Right cardiac atrium (tissue), 5 donors: Measurements from ENCODE around the gene ADAMTSL1. TPM values are rescaled to one million over a fixed set of nuclear protein-coding genes. Genes with fewer than 3 reads are reported as not detected.

Experiments
- ATAC-seq, 2 donors: fragments of 200-7000 bp; cut with Tn5 transposase; one replicate each; pipeline versions ENCODE4 v1.8.0 to v1.9.1; 2020; ENCODE audit warnings: moderate library complexity in 2 of 2, mild to moderate bottlenecking in 1 of 2
- DNase-seq, 3 donors: peaks; one replicate each; pipeline ENCODE4 v3.0.0-alpha.2; 2020
- H3K27ac ChIP-seq: one replicate; pipeline ENCODE4 v1.5.1; 2013; ENCODE audit warnings: mild to moderate bottlenecking, low read length, control low read depth, moderate library complexity
- H3K27me3 ChIP-seq: one replicate; pipeline ENCODE4 v1.6.1; 2013; ENCODE audit not compliant: control insufficient read depth, insufficient read depth
- H3K4me1 ChIP-seq: one replicate; pipeline ENCODE4 v1.6.1; 2013; ENCODE audit warnings: low read length; ENCODE audit not compliant: control insufficient read depth, insufficient read depth
- H3K4me3 ChIP-seq: one replicate; pipeline ENCODE4 v1.5.1; 2013; ENCODE audit warnings: low read length, control low read depth
- H3K9me3 ChIP-seq: one replicate; pipeline ENCODE4 v1.6.1; 2013; ENCODE audit warnings: low read length; ENCODE audit not compliant: control insufficient read depth
- WGBS: extraction: QIAGEN DNeasy Blood & Tissue Kit; methylation state at CpG from one replicate; pipeline ENCODE4 v1.1.7; 2013; 5-methylcytosine and 5-hydroxymethylcytosine counted together
- intact Hi-C, 4 donors: fragments of 100-400 bp; cut with DNase I; formaldehyde crosslinking; loops; one replicate each; pipeline versions ENCODE4 v1.11.0 to v1.14.0; 2022 to 2023
- polyA plus RNA-seq: library from polyadenylated mRNA; stranded (reverse); fragments of 200-250 nt; gene quantifications from one replicate; pipeline ENCODE4 v1.2.3, GENCODE V29; 2013
- total RNA-seq, 4 donors: library from RNA; stranded (reverse); fragmentation: NEBNext Ultra II Directional; extraction: Animal tissue kit (Norgen Biotek cat#: 25700); gene quantifications; one replicate each; pipeline ENCODE4 v1.2.1, GENCODE V29; 2021
- donor health status: healthy with polysubstance abuse.
- donor health status: DM: no; HTN: yes; CAD: no.
- donor health status: DM: no; HTN: no; CAD: no.
- donor health status: DM: no; HTN: yes; CAD: no; lungs with severe emphysema.
- donor health status: DM: yes; HTN: yes; CAD: no.

ADAMTSL1 gene
- total and polyA plus RNA-seq, 5 donors: 1.2 to 5.0 (median 3.0) TPM

- DNase-seq: peak in 2 of 3 donors; percentile 38 to 61
- H3K27ac ChIP-seq: peak overlapping the region; percentile 84
- H3K4me1 ChIP-seq: peaks cover 7% of the 10 kb centered on the region
- intact Hi-C loops: no loop called here
- H3K4me3 ChIP-seq: no peak overlapping the region
- ATAC-seq: peak; percentile 93 to 99
- no peaks in the 10 kb centered on the region for H3K27me3 ChIP-seq
- no peaks in the 10 kb centered on the region for H3K9me3 ChIP-seq
- WGBS: 48% methylated on average over 5 of the region's 5 CpGs
Observed at GRCh38 chr9:18632632-18633403, 158.9 kb downstream of the ADAMTSL1 start.

- DNase-seq (no peak), ATAC-seq (no peak)
- Histone ChIP-seq H3K27me3 (no peaks in the 10 kb centered on the region), H3K27ac (no peak overlapping the region), H3K9me3 (no peaks in the 10 kb centered on the region), H3K4me3 (no peak overlapping the region), H3K4me1 (peaks cover 5% of the 10 kb centered on the region)
- intact Hi-C loops: no loop called here
- 29% methylated on average over 2 of the region's 2 CpGs for WGBS
Observed at GRCh38 chr9:18636781-18637180, 162.8 kb downstream of the ADAMTSL1 start.

DNA sequence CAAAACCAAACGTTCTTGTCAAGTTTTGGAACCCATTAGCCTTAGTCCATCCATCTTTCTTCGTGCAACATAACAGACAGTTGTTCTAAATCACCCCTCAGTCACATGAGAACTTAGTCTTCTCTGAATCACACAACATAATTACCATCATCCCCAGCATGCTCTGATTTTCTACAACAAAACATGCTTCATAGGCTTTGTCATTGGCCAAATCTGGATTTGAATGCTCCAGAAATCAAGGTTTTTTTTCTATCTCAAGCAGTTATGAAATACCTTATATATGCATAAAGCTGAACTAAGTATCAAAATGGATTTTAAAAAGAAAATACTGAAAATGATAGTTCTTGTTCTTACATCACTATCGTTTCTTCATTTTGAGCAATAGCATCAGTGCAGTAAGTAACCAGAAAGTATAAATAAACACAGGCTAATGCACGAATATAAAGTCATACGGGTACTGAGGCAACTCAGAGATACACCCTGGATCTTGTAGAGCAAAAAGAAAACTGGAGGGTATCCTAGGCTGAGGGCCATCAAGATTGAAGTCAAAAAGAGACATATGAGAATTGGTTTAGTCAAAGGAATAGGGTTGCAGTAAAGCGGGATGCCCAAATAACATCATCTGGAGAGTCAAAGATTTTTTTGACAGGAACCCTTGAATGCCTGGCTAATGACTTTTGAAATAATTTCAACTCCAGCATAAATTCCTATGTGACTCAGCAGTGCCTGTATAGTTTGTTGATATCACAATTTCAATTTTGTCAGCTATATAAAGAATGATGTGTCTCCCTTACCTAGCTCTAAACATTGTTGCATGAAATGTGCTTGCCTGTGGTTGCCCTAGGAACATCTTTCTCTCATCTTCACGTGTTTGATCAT lies 164.7 kb downstream of the ADAMTSL1 start:
- Histone ChIP-seq H3K4me3 (no peak overlapping the region), H3K4me1 (no peaks in the 10 kb centered on the region), H3K27ac (no peak overlapping the region), H3K9me3 (no peaks in the 10 kb centered on the region), H3K27me3 (no peaks in the 10 kb centered on the region)
- intact Hi-C loops: no loop called here
- DNase-seq: no peak
- no peak for ATAC-seq
- WGBS: 86% methylated on average over 7 of the region's 7 CpGs

GRCh38 chr9:18639911-18640310 lies 166.0 kb downstream of the ADAMTSL1 start:
- 92% methylated on average over 4 of the region's 4 CpGs for WGBS
- intact Hi-C loops: no loop called here
- Histone ChIP-seq H3K9me3 (no peaks in the 10 kb centered on the region), H3K27me3 (no peaks in the 10 kb centered on the region), H3K4me3 (no peak overlapping the region), H3K4me1 (no peaks in the 10 kb centered on the region), H3K27ac (no peak overlapping the region)
- ATAC-seq (no peak), DNase-seq (no peak)

- H3K27ac ChIP-seq: no peak overlapping the region
- no peak overlapping the region for H3K4me3 ChIP-seq
- intact Hi-C loops: loop anchor here in 1 of 4 donors (10.0 kb wide), 1 partner anchor 196 kb away; no protein-coding TSS in a partner anchor
- DNase-seq: no peak
- ATAC-seq: no peak
- H3K9me3 ChIP-seq: no peaks in the 10 kb centered on the region
- H3K27me3 ChIP-seq: no peaks in the 10 kb centered on the region
- 88% methylated on average over 5 of the region's 5 CpGs for WGBS
- no peaks in the 10 kb centered on the region for H3K4me1 ChIP-seq
Observed at GRCh38 chr9:18658804-18659705, 185.1 kb downstream of the ADAMTSL1 start.

- H3K4me1 ChIP-seq: no peaks in the 10 kb centered on the region
- no peaks in the 10 kb centered on the region for H3K9me3 ChIP-seq
- 75% methylated on average over 1 of the region's 1 CpG for WGBS
- DNase-seq (no peak), ATAC-seq (no peak)
- no peak overlapping the region for H3K27ac ChIP-seq
- H3K4me3 ChIP-seq: no peak overlapping the region
- H3K27me3 ChIP-seq: no peaks in the 10 kb centered on the region
- intact Hi-C loops: no loop called here
Observed at GRCh38 chr9:18660001-18660400, 186.0 kb downstream of the ADAMTSL1 start.

- 64% methylated on average over 3 of the region's 3 CpGs for WGBS
- ATAC-seq: no peak
- Histone ChIP-seq H3K4me1 (no peaks in the 10 kb centered on the region), H3K27me3 (no peaks in the 10 kb centered on the region), H3K9me3 (no peaks in the 10 kb centered on the region), H3K27ac (no peak overlapping the region), H3K4me3 (no peak overlapping the region)
- no peak for DNase-seq
- intact Hi-C loops: no loop called here
Observed at GRCh38 chr9:18662320-18662719, 188.4 kb downstream of the ADAMTSL1 start.

DNA sequence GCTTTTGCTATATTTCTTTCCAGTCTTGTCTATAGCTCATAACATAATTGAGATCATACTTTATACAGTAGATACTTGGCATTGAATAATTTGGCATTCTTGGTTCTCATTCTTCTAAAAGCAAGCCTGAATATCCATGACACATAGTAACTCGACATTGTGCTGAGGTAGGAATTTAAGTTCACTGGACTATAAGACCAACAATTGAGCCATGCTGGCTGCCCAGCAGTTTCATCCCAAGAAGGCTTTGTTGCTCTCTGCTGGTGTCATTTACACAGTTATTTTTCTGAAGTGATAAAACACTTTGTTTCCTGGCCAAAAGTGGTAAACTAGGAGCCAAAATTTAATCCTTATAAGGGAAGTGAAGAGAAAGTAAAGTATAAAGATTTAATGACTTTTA lies 192.0 kb downstream of the ADAMTSL1 start:
- ATAC-seq (peak in 1 of 2 donors; percentile 50), DNase-seq (peak in 1 of 3 donors; percentile 56)
- 53% methylated on average over 1 of the region's 1 CpG for WGBS
- Histone ChIP-seq H3K9me3 (no peaks in the 10 kb centered on the region), H3K27me3 (no peaks in the 10 kb centered on the region), H3K4me3 (no peak overlapping the region), H3K4me1 (no peaks in the 10 kb centered on the region), H3K27ac (no peak overlapping the region)
- intact Hi-C loops: no loop called here

- Histone ChIP-seq H3K9me3 (no peaks in the 10 kb centered on the region), H3K27me3 (no peaks in the 10 kb centered on the region), H3K4me1 (no peaks in the 10 kb centered on the region), H3K27ac (no peak overlapping the region), H3K4me3 (no peak overlapping the region)
- 52% methylated on average over 2 of the region's 2 CpGs for WGBS
- ATAC-seq (peak; percentile 70 to 90), DNase-seq (no peak)
- intact Hi-C loops: no loop called here
Observed at GRCh38 chr9:18666348-18666747, 192.4 kb downstream of the ADAMTSL1 start.

DNA sequence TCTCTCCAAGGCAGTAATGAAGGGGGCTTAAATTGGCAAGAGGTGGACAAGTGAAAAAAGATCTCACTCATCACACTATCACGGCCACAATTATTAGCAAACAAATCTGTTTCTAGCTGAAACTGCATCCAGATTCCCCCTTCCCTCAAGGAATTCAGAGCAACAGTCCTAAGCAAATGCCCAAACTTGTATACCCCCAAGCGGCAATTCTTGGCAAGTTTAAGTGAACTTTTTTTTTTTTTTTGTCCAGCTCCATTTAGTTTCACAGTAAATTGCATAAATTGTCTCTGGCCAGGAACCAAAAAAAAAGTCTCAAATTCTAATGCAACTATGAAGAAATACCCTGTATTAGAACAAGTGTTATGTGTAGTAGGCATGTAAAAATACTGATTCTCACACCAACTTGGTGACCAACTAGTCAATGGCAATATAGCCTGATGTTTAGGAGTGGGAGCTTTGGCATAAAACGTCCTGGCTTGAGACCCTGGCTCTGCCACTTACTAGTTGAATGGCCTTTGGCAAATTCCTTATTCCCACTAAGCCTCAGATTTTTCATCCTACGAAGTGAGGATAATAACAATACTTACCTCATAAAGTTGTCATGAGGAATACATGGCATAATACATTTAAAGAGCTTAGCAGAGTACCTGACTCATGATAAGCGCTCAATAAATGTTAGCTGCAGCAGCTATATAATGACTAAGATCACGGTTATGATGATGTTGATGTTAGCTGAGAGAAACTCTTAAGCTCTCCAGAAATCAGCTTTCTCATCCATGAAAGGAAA lies 193.2 kb downstream of the ADAMTSL1 start:
- 69% methylated on average over 6 of the region's 6 CpGs for WGBS
- Histone ChIP-seq H3K9me3 (no peaks in the 10 kb centered on the region), H3K27me3 (no peaks in the 10 kb centered on the region), H3K27ac (no peak overlapping the region), H3K4me1 (no peaks in the 10 kb centered on the region), H3K4me3 (no peak overlapping the region)
- ATAC-seq (peak in 1 of 2 donors; percentile 75), DNase-seq (no peak)
- intact Hi-C loops: no loop called here
